Coronary artery (tissue), 2 donors: ENCODE results near the gene APBA3.

Experiments
- DNase-seq: peaks from one replicate; pipeline ENCODE4 v3.0.0-alpha.2; 2017; ENCODE audit warnings: low spot score
- H3K27ac ChIP-seq, 2 donors: fragments of 200-600 bp; sonication (generic); one replicate each; pipeline ENCODE4 v1.5.1; 2016 to 2019
- H3K4me3 ChIP-seq: fragments of 200-600 bp; sonication (generic); 2 replicates; pipeline ENCODE4 v1.5.1; 2016; ENCODE audit warnings: mild to moderate bottlenecking, moderate library complexity
- CTCF ChIP-seq: fragments of 200-600 bp; sonication (generic); IDR thresholded peaks from one replicate; pipeline ENCODE4 v1.5.1; 2019; ENCODE audit warnings: antibody characterized with exemption

The APBA3 gene

GRCh38 chr19:3785938-3786824, 24.7 kb upstream of the APBA3 start, which contains the start of gene MATK:
Gene MATK (minus strand): TSS chr19:3786381. CDS start chr19:3785135, 1,246 bp downstream.
- TF ChIP-seq CTCF = no peak
- H3K27ac ChIP-seq = no peak within 1 kb of the TSS
- H3K4me3 ChIP-seq = peak within 1 kb of the TSS; percentile 45
- DNase-seq = no peak

GRCh38 chr19:3785451-3785937, 24.0 kb upstream of the APBA3 start:
- DNase-seq = no peak
- Histone ChIP-seq H3K4me3 (peak overlapping the region; percentile 45), H3K27ac (no peak overlapping the region)
- no peak for TF ChIP-seq CTCF

- no peak overlapping the region for H3K27ac ChIP-seq
- H3K4me3 ChIP-seq = peak overlapping the region; percentile 45
- DNase-seq = peak; percentile 61
- TF ChIP-seq CTCF = no peak
Observed at GRCh38 chr19:3784607-3785450, 23.3 kb upstream of the APBA3 start.

GRCh38 chr19:3783660-3784584, 22.4 kb upstream of the APBA3 start:
- no peak for DNase-seq
- Histone ChIP-seq H3K27ac (no peak overlapping the region), H3K4me3 (no peak overlapping the region)
- no peak for TF ChIP-seq CTCF

GRCh38 chr19:3782903-3783302, 21.4 kb upstream of the APBA3 start:
- peak; percentile 66 for DNase-seq
- H3K4me3 ChIP-seq = no peak overlapping the region
- H3K27ac ChIP-seq = no peak overlapping the region
- TF ChIP-seq CTCF = no peak

- DNase-seq = no peak
- Histone ChIP-seq H3K4me3 (no peak overlapping the region), H3K27ac (no peak overlapping the region)
- no peak for TF ChIP-seq CTCF
Observed at GRCh38 chr19:3782330-3782729, 20.8 kb upstream of the APBA3 start.
